Measurements from ENCODE around the gene PARN.

GRCh38 chr16:14400285-14400977, 229.6 kb downstream of the PARN start:
- TF ChIP-seq CTCF (IDR thresholded peaks at IDR 0.05; ENCODE audit: control extremely low read depth in 1 of 3, insufficient read depth in 1 of 3, low read depth in 1 of 3, low read length in 3 of 3) (no peak), POLR2AphosphoS5 (IDR thresholded peaks at IDR 0.05; ENCODE audit: low read depth, low read length) (no peak), SUZ12 (IDR thresholded peaks at IDR 0.05; ENCODE audit: low read length) (no peak), EZH2 (IDR thresholded peaks at IDR 0.05; ENCODE audit: low read depth, low read length, severe bottlenecking) (no peak), NANOG (IDR thresholded peaks at IDR 0.05; ENCODE audit: insufficient read depth, low read depth, low read length, poor library complexity, severe bottlenecking) (no peak), BRCA1 (IDR thresholded peaks at IDR 0.05; ENCODE audit: low read depth, low read length) (no peak), HDAC2 (IDR thresholded peaks at IDR 0.05; ENCODE audit: borderline replicate concordance in 1 of 2, low read depth in 2 of 2, low read length in 2 of 2) (no peak), ZNF274 (IDR thresholded peaks at IDR 0.05; ENCODE audit: borderline replicate concordance, extremely low read depth, low read length) (no peak), ATF2 (IDR thresholded peaks at IDR 0.05; ENCODE audit: low read length) (no peak), TBP (IDR thresholded peaks at IDR 0.05; ENCODE audit: low read depth, low read length) (no peak), USF2 (IDR thresholded peaks at IDR 0.05; ENCODE audit: low read length) (no peak), ASH2L (IDR thresholded peaks at IDR 0.05; ENCODE audit: low read length) (no peak)
